ENCODE data around the gene TMEM190.

Gene TMEM190

DNA sequence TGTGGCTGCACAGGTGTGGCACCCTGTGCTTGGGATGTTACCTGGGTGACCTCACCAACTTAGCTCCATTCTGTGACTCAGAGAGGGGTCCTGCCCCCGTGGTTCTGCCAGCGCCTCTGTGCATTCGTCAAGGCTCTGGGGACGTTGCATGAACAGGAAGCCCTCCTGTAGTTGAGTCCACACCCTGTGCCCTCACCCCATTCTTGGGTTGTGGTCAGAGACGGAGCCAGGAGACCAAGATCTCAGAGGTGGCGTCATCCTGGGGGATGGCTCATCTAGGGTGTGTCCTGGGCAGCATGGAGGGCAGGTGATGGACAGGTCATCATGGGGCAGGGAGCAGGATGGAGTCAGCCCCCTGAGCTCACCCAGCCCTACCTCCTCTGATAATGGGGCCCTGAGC lies 24.6 kb upstream of the TMEM190 start:
- no peak for DNase-seq

GRCh38 chr19:55352549-55353145 lies 24.0 kb upstream of the TMEM190 start:
- no peak for DNase-seq

DNA sequence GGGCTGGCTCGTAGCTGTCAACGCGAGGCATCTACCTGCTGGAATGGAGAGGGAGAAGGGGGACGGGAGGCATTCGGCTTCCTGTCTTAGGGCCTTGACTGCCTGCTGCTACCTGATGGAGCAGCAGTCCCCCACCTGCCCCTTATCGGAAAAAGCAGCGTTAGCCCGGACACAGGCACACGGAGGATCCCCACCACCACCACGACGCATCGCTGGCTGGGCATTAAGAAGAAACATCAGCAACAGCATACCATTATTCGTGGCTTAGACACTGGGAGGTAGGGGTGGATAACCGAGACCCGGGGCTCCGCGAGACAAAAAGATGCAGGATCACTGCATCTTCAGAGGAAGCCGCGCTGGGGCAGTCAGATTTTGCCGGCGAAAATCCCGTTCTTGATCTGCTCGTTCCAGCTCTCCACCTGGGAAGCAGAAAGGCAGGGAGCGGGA lies 23.2 kb upstream of the TMEM190 start:
- no peak for DNase-seq

DNA sequence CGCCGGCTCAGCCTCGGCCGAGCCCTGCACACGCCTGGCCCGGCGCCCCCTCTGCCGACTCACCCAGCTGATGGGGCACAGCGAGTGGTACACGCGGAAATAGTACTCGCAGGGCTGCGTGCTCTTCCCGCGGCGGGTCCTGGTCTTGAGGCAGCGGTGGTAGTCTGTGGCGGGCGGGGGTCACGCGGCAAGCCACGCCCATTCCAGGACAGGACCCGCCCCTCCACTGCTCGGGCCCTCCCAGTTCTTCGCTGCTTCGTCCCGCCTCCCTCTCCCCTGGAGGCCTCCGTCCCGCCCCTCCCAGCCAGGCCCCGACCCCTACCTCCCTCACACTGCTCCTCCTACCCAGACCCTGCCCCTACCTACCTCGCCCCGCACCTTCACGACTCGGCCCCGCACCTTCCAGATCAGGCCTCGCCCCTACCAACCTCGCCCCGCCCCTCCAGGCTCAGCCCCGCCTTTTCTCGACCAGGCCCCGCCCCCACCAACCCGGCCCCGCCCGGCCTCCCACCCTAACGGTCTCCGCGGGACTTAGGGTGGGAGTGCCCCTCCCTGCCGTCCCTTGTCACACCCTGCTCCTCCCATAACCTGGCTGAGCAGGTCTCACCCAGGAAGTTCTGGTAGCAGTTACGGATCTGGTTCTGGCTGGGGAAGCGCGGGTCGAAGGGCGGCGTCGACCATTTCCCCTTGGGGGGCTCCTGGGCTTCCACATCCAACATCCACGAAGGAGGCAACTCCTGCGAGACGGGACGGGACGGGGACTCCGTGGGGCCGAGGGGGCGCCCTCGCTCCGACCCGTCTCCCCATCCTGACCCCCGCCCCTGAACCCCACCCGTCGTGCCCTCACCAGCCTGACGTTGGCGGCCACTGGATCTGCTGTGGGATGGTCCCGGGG lies 22.6 kb upstream of the TMEM190 start:
- no peak for DNase-seq

DNA sequence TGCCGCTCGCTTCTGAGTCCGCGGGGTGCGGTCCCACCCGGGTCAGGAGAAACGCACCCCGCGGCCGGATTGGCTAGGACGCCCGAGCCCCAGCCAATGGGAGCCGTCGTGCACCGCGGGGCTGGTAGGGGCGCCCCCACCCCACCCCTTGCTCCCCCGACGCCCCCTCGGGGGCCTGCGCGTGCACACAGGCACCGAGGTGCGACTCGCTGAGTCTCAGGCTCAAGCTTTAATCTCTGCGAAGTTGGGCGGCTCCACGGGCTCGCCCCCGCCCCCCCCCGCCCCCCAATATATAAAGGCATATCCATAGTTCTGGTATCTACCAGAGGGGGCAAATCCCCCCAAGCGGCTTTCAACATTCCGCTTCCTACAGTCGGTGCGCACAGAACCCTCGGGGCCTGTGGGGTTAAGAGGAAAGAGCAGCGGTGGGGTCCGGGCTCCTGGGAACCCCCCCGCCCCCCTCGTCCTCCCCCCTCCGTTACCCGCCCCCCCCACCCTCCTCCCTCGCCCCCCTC lies 21.9 kb upstream of the TMEM190 start, which contains the start of gene COX6B2:
COX6B2 (minus strand) TSS at position 22 of the 515 bp plus-strand sequence. CDS start 198 bp downstream, outside the sequence.
- no peak for DNase-seq

DNA sequence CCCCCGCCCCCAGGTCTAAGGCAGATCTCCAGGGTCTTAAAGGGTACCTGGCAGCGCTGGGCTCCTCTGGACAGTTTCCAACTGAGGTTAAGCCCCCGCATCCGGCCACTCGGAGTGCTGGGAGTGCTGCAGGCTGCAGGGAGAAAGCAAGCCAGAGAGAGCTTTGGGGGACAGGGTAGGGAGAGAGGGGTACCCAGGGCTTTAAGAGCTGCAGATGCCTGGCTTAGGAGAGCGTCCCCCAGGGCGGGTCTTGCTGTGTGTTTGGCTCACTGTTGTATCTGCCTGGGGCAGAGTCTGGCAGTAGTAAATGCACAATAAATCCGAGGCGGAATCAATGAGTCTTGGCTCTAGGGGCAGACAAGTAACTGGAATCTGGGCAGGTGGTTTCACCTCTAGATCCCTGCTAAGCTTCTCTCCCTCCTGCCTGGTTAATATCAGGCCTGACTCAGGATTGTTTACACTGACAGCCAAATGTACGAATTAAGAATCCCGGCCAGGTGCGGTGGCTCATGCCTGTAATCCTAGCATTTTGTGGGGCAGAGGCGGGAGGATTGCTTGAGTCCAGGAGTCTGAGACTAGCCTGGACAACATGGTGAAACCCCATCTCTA lies 21.3 kb upstream of the TMEM190 start:
- DNase-seq: no peak

GRCh38 chr19:55358493-55358892 lies 18.1 kb upstream of the TMEM190 start:
- no peak for DNase-seq

- DNase-seq: no peak
Observed at GRCh38 chr19:55358943-55359908, 17.4 kb upstream of the TMEM190 start.

GRCh38 chr19:55360902-55361301 lies 15.7 kb upstream of the TMEM190 start:
- DNase-seq: no peak

GRCh38 chr19:55362174-55362989 lies 14.2 kb upstream of the TMEM190 start:
- DNase-seq: no peak

DNA sequence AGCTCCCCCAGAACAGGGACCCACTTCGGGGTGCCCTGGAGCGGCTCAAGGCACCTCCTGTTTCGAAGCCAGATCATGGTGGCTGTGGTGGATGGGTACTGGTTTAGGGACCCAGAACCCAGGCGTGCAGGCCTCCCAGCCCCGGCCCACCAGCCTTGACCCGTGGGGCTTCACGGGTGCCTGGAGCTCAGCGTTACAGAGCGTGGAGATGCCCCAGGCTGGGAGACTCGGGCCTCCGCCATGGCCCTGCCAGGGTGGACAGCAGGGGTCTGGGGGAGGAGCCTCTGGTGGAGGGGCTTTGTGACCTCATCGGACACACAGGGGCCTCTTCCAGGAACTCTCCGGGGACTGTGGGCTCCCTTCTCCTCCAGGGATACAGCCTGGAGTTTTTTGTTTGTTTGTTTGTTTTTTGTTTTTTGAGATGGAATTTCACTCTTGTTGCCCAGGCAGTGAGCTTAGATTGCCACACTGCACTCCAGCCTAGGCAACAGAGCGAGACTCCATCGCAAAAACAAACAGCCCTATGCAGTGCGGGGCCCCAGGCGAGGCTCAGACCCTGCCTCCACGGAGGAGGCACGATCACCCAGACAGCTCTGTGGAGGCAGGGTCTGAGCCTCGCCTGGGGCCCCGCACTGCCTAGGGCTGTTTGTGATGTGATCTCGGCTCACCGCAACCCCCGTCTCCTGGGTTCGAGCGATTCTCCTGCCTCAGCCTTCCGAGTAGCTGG lies 13.5 kb upstream of the TMEM190 start, which contains the start of gene GARIN5B:
GARIN5B (minus strand) TSS at position 271 of the 727 bp plus-strand sequence; CDS start at position 77, 194 bp downstream.
- DNase-seq: no peak

DNA sequence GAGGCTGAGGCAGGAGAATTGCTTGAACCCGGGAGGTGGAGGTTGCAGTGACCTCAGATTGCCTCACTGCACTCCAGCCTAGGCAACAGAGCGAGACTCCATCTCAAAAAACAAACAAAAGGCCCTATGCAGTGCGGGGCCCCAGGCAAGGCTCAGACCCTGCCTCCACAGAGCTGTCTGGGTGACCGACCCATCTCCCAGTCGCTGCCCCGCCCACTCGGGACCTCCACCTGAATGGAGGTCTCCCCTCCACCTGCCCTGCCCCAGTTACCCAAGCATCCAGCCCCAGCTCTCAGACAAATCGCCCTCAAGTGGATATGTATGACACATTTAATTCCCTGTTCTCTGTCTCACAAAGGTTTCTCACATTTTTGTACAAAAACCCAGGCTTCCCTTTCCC lies 11.4 kb upstream of the TMEM190 start:
- DNase-seq: no peak

GRCh38 chr19:55365964-55366363 lies 10.7 kb upstream of the TMEM190 start:
- DNase-seq: no peak

- no peak for DNase-seq
Observed at GRCh38 chr19:55366790-55367189, 9.8 kb upstream of the TMEM190 start.

DNA sequence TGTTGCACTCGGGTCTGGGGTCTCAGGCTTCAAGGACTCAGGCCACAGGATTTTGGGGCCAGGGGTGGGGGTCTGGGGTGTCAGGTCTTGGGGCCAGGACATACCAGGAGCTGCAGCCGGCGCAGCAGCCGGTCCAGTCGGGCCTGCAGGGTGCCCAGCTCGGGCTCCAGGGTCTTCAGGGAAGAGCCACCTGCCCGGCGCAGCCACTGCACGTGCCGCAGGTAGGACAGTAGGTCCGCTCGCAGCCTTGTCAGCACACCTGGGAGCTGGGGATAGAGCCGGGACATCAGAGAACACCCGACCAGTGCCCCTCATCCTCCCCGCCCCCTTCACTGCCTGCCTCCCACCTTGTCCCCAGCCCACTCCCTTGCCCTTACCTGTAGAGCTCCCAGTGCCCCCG lies 8.5 kb upstream of the TMEM190 start:
- DNase-seq: no peak

GRCh38 chr19:55368701-55369563 lies 7.7 kb upstream of the TMEM190 start:
- DNase-seq: no peak

GRCh38 chr19:55369653-55370304 lies 6.8 kb upstream of the TMEM190 start:
- DNase-seq: no peak

- DNase-seq: no peak
Observed at GRCh38 chr19:55370305-55370988, 6.2 kb upstream of the TMEM190 start, which contains the start of gene IL11. Gene IL11 (minus strand): TSS chr19:55370463. CDS start chr19:55370310, 153 bp downstream.
